ENCODE measurements around the gene NR4A2. TPM values are rescaled to one million over a fixed set of nuclear protein-coding genes. Genes with fewer than 3 reads are reported as not detected.
"Not testable (repeated sequence)": the region's sequence is repeated elsewhere in the genome, so short reads cannot be mapped to it uniquely, and the experiment has no call there.

The NR4A2 gene
- total RNA-seq, 6 experiments from 2014 or later, result 1.8 to 7.5 (median 5.8) TPM

- no peak for TF ChIP-seq CTCF (IDR thresholded peaks at IDR 0.05)
- no peak for DNase-seq
- Mint-ChIP-seq H3K27me3 (ENCODE audit: insufficient read depth) (0 out of 2 replicates have a peak, but pooled peaks cover 2% of the 10 kb centered on the region), H3K4me1 (ENCODE audit: low read depth) (no peaks in the 10 kb centered on the region), H3K4me3 (no peak overlapping the region), H3K27ac (no peak overlapping the region), H3K9me3 (no peaks in the 10 kb centered on the region), H3K36me3 (ENCODE audit: low read depth) (no peaks in the 10 kb centered on the region)
Observed at GRCh38 chr2:156300337-156300736, 32.2 kb downstream of the NR4A2 start.

- no peak for TF ChIP-seq CTCF (IDR thresholded peaks at IDR 0.05)
- no peaks in the 10 kb centered on the region for H3K36me3 Mint-ChIP-seq (ENCODE audit: low read depth)
- H3K4me1 Mint-ChIP-seq (ENCODE audit: low read depth), result no peaks in the 10 kb centered on the region
- H3K27me3 Mint-ChIP-seq (ENCODE audit: insufficient read depth), result no peaks in the 10 kb centered on the region
- H3K27ac Mint-ChIP-seq, result no peak overlapping the region
- peaks cover 7% of the 10 kb centered on the region; the same call in 1 of the 2 replicates for H3K9me3 Mint-ChIP-seq
- no peak for DNase-seq
- H3K4me3 Mint-ChIP-seq, result no peak overlapping the region
Observed at GRCh38 chr2:156294945-156295580, 37.5 kb downstream of the NR4A2 start.

- H3K27me3 Mint-ChIP-seq (ENCODE audit: insufficient read depth); H3K27ac Mint-ChIP-seq; DNase-seq; H3K4me1 Mint-ChIP-seq (ENCODE audit: low read depth); H3K36me3 Mint-ChIP-seq (ENCODE audit: low read depth); H3K4me3 Mint-ChIP-seq; H3K9me3 Mint-ChIP-seq: not testable (repeated sequence)
Observed at GRCh38 chr2:156293382-156293781, 39.1 kb downstream of the NR4A2 start.

- Mint-ChIP-seq H3K4me1 (ENCODE audit: low read depth) (no peaks in the 10 kb centered on the region), H3K4me3 (no peak overlapping the region), H3K36me3 (ENCODE audit: low read depth) (no peaks in the 10 kb centered on the region), H3K9me3 (no peaks in the 10 kb centered on the region), H3K27ac (no peak overlapping the region), H3K27me3 (ENCODE audit: insufficient read depth) (no peaks in the 10 kb centered on the region)
- no peak for TF ChIP-seq CTCF (IDR thresholded peaks at IDR 0.05)
- no peak for DNase-seq
Observed at GRCh38 chr2:156279446-156280150, 52.9 kb downstream of the NR4A2 start.

Other genes with a start within 250 kb of the NR4A2 start
- gene GPD2, start 103.7 kb upstream of the NR4A2 start, total RNA-seq (2021; fragmentation: NEBNext Ultra II Directional; extraction: Animal tissue kit (Norgen Biotek cat#: 25700)), result 10 to 100 TPM; 44.4 to 69.8 (median 55.7) TPM